Caki2 (cell line): Measurements from ENCODE around the gene IGF2R. TPM values are rescaled to one million over a fixed set of nuclear protein-coding genes. Genes with fewer than 3 reads are reported as not detected.

Source experiments
- DNase-seq: peaks from one replicate; pipeline ENCODE4 v3.0.0-alpha.2; 2015; ENCODE audit warnings: low read depth
- in situ Hi-C: cut with HindIII; loops from 2 replicates; pipeline ENCODE4 v1.10.0; 2016; ENCODE audit warnings: low sequenced_read_pairs, low pct_unique_long_range_greater_than_20kb, mixed read lengths
- total RNA-seq: library from RNA; depleted of rRNA; stranded (reverse); fragments of >200 nt; shearing (Covaris generic); gene quantifications from 2 replicates; pipeline ENCODE4 v1.2.3, GENCODE V29; 2014; ENCODE audit warnings: low replicate concordance

The IGF2R gene
- total RNA-seq, 1 experiment from 2014 or later = 58.9 TPM

GRCh38 chr6:160005861-160006540 lies 37.1 kb downstream of the IGF2R start:
- DNase-seq = no peak
- in situ Hi-C loops = no loop called here

DNA sequence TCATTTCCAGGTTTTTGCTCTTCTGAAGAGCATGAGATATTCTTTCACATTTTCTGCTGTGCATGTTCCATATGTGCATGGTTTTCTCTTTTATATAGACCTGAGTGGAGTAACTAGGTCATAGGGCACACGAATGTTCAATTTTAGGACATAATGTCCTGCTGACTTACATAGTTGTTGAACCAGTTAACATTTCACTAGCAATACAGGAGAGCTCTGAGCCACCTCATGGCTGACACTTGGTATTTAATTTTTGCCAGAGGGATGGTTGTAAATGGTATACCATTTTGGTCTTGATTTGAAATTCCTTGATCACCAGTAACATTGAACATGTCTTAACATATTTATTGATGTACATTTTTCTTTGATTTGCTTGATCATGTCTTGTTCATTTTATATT lies 38.3 kb downstream of the IGF2R start:
- in situ Hi-C loops = no loop called here
- no peak for DNase-seq

DNA sequence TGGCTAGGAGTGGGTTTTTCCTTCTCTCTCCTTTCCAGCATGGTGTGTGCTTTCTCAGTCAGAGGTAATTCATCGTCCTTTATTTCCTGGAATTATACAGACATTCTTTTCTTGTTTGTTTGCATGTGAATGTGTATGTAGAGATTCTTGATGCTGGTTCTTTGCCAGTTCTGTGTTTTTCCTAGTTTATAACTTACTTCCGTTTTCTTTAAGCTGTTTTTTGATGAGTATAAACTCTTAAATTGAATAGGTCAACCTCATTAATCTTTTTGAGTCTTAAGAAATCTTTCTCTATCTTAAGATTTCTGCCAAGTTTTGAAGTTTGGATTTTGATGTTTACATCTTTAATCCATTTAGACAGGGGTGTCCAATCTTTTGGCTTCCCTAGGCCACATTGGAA lies 38.7 kb downstream of the IGF2R start:
- DNase-seq = no peak
- in situ Hi-C loops = no loop called here

DNA sequence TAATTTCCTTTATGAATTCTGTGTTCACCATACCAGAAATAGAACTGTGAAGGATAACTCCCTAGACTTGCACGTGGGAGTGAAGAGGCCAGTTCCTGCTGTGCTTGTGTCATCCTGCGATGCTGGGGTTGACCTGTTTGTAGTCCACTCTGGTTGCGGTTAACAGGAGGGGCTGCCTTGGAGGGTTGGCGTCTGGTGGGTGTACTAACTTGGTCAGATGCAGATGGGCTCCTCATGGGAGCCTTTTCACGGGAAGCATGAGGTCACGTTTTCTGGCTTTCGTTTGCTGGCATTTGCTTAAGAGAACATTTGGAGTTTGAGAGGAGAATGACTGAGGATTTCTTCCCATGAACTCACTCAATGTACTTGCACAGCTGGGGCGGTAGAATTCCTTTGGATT lies 41.2 kb downstream of the IGF2R start:
- no peak for DNase-seq
- in situ Hi-C loops = no loop called here

GRCh38 chr6:160013987-160014868 lies 45.3 kb downstream of the IGF2R start:
- in situ Hi-C loops = no loop called here
- no peak for DNase-seq

- in situ Hi-C loops = no loop called here
- DNase-seq = no peak
These were observed 45.9 kb downstream of the IGF2R start for GRCh38 chr6:160014869-160015182.

GRCh38 chr6:160015778-160016684 lies 47.1 kb downstream of the IGF2R start:
- in situ Hi-C loops = no loop called here
- DNase-seq = no peak

DNA sequence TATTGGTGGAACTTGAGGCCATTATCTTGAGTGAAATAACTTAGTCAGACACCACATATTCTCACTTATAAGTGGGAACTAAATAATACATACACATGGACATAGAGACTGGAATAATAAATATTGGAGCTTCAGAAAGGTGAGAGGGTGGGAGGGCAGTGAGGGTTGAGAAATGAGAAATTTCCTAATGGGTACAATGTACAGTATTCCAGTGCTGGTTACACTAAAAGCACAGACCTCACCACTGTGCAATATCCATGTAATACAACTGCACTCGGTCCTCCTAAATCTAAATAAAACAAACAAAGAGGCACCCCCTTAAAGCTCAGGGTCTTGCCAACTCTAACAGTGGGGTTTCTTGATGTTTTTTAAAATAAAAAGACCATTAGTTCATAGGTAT lies 53.2 kb downstream of the IGF2R start:
- no peak for DNase-seq
- in situ Hi-C loops = no loop called here

DNA sequence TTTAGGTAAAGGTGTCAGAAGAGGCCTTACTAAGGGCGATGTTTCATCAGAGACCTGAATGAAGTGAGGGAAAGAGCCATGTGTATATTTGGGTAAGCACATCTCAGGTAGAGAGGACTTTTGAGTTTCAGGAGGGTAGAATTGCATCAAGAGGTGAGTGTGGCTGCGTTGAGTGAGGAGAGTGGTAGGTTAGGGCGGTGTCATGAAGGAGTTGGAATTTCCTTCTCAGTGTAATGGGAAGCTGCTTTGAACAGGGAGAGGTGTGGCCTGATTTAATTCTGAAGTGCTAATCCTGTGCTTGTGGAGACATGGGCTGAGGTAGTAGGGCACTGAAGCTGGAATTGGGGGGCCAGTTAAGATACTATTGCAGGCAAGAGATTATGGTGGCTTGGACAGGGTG lies 53.9 kb downstream of the IGF2R start:
- in situ Hi-C loops = no loop called here
- DNase-seq = no peak

DNA sequence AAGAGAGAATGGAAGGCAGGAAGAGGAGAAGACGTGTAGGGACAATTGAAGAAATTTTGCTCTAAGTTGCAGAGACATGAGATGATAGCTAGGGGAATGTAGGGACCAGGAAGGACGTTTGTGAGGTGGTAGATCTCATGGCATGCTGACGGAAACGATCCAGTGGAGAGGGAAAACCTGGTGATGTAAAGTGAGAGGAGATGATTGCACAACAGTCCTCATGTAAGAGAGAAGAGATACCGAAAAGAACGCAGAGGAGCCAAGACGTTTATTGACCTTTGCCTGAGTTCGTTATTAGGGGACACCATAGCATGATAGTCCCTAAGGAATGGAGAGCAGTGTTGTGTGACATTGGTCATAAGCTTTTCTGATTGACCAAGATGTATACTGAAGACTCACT lies 55.3 kb downstream of the IGF2R start:
- DNase-seq = no peak
- in situ Hi-C loops = no loop called here

DNA sequence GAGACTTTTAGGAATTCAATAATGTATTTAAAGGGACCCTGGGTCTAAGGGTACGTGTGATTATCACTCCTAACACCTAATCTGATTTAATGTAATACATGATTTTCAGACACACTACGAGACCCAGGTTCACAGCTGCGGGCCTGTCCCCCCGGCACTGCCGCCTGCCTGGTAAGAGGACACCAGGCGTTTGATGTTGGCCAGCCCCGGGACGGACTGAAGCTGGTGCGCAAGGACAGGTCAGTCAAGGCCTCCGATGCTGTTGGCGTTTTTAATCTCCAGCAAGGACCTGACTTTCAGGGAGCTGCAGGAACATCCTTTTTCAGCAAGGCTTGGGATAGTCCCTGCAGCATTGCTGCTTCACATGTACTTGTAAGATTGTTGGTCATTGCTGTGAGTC lies 58.2 kb downstream of the IGF2R start:
- in situ Hi-C loops = no loop called here
- DNase-seq = no peak

- in situ Hi-C loops = no loop called here
- no peak for DNase-seq
These were observed 59.0 kb downstream of the IGF2R start for GRCh38 chr6:160027931-160028330.

DNA sequence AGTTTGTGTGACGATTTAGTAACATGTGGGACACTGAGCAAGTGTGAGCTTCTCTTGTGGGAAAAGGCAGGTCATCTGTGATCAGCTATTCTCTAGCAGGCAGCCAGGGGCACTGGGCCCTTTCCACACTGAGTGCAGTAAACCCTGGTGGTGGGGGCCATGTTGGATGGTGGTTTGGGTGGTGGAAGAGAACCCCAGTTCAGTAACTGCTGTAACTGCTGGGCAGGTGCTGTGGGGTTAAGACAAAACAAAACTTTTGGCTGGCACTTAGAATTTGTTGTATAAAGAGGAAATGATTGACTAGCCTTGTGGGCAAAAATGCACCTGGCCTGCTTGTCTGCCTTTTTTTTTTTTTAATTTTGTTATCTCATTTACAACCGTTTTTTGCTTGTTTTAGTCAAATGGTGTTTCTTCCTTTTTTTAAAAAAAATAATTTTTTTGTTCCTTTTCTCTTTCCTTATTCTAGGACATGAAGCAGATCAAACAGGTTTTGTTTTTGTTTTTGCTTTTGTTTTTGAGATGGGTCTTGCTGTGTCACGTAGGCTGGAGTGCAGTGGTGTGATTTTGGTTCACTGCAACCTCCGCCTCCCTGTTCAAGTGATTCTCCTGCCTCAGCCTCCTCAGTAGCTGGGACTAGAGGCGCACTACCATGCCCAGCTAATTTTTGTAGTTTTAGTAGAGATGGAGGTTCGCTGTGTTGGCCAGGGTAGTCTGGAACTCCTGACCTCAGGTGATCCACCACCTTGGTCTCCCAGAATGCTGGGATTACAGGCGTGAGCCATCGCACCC lies 59.8 kb downstream of the IGF2R start:
- in situ Hi-C loops = no loop called here

GRCh38 chr6:160029525-160029924 lies 60.6 kb downstream of the IGF2R start:
- no peak for DNase-seq

More for the DNA sequence above, 59.8 kb downstream of the IGF2R start:
- DNase-seq = no peak

DNA sequence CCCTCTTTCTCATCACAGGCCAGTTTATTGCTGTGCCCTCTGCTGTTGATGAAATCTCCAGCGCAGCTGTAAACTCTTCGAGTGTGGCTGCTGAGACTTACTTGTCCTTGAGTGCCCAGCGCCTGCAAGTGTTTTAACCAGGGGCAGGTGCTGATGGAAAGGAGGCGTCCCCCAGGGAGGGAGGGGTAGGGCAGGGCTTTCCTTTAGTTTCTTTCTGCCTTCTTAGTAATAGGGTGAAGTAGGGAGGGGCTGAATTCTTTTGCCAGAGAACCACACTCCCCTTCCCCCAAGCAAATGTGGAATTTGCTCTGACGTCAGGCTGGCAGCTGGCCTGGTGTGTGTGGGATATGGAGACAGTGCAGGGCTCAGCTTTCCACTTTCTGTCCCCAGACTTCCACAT lies 61.2 kb downstream of the IGF2R start:
- in situ Hi-C loops = no loop called here
- no peak for DNase-seq

More at GRCh38 chr6:160029525-160029924, 60.6 kb downstream of the IGF2R start:
- in situ Hi-C loops = no loop called here

- no peak for DNase-seq
- in situ Hi-C loops = no loop called here
These were observed 62.6 kb downstream of the IGF2R start for GRCh38 chr6:160031442-160031841.

- DNase-seq = no peak
- in situ Hi-C loops = no loop called here
These were observed 63.0 kb downstream of the IGF2R start for GRCh38 chr6:160031871-160032270.

DNA sequence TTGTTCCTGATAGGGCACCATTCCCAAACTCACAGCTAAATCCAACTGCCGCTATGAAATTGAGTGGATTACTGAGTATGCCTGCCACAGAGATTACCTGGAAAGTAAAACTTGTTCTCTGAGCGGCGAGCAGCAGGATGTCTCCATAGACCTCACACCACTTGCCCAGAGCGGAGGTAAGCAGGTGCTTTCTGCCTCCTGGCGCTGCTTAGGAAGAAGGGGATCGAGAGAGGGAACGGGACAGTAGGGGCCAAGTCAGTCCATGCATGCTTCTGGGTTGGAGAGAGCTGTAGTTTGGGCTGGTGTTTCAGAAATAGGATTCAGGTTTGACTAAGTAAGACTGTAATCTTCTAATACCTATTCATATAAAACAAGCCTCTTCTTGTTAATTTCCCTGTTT lies 63.7 kb downstream of the IGF2R start:
- no peak for DNase-seq
- in situ Hi-C loops = no loop called here
